Keratinocyte (primary cell): Measurements from ENCODE around the gene CTCFL.

ENCODE experiments used
- CTCF ChIP-seq, 3 experiments: IDR thresholded peaks in 1 of 3; conservative IDR thresholded peaks in 1 of 3; optimal IDR thresholded peaks in 1 of 3; 2 replicates in 2 of 3; 3 replicates in 1 of 3; pipeline versions ENCODE3 to v1.5.1; 2011; ENCODE audit warnings: low read length in 3 of 3, mild to moderate bottlenecking in 3 of 3, moderate library complexity in 2 of 3, control low read depth in 1 of 3, inconsistent platforms in 1 of 3; ENCODE audit not compliant: insufficient read depth in 2 of 3; ENCODE audit errors: extremely low read depth in 1 of 3
- EZH2 ChIP-seq: IDR thresholded peaks from one replicate; pipeline ENCODE4 v1.6.1; 2012; ENCODE audit warnings: inconsistent platforms, mild to moderate bottlenecking, low read length, moderate library complexity

- TF ChIP-seq EZH2 = no peak
- TF ChIP-seq CTCF (optimal IDR thresholded peaks at IDR 0.05 in 1 of 3, IDR thresholded peaks at IDR 0.05 in 1 of 3, conservative IDR thresholded peaks at IDR 0.05 in 1 of 3; ENCODE audit: extremely low read depth in 1 of 3, insufficient read depth in 2 of 3, low read length in 3 of 3) = no peak
Measured at GRCh38 chr20:57548177-57549058, 23.5 kb upstream of the CTCFL start.
